Activated T-cell treated with anti-CD3 and anti-CD28 coated beads, Interleukin-2, amount 50 U/mL, for 4 hours (primary cell): ENCODE results near the gene CXCR5. TPM values are rescaled to one million over a fixed set of nuclear protein-coding genes. Genes with fewer than 3 reads are reported as not detected.
"Not testable (repeated sequence)": the region's sequence is repeated elsewhere in the genome, so short reads cannot be mapped to it uniquely, and the experiment has no call there.

Experiments used
- ATAC-seq, 2 donors: fragments of 200-7000 bp; cut with Tn5 transposase; one replicate each; pipeline ENCODE4 v1.10.0; 2021
- DNase-seq: peaks from one replicate; pipeline ENCODE4 v3.0.0-alpha.2; 2020
- H3K27me3 Mint-ChIP-seq: one replicate; pipeline ENCODE4 v1.8.0; 2021; ENCODE audit warnings: low read depth, mixed read lengths
- H3K36me3 Mint-ChIP-seq: one replicate; pipeline ENCODE4 v1.8.0; 2022; ENCODE audit warnings: mixed read lengths; ENCODE audit not compliant: insufficient read depth
- H3K4me1 Mint-ChIP-seq: one replicate; pipeline ENCODE4 v1.8.0; 2021; ENCODE audit warnings: low read depth, mixed read lengths
- H3K4me3 Mint-ChIP-seq: one replicate; pipeline ENCODE4 v1.8.0; 2021; ENCODE audit warnings: mild to moderate bottlenecking, moderate library complexity, mixed read lengths
- H3K9me3 Mint-ChIP-seq: one replicate; pipeline ENCODE4 v1.8.0; 2021; ENCODE audit warnings: mixed read lengths
- total RNA-seq, 3 donors: library from RNA; stranded (reverse); gene quantifications; one replicate each; pipeline ENCODE4 v1.2.1, GENCODE V29; 2021

Gene CXCR5
- total RNA-seq: 10 to 100 TPM; 17.6 to 30.8 (median 23.7) TPM

GRCh38 chr11:118883368-118884071, at the start of gene CXCR5:
TSS of gene CXCR5 (plus strand) at chr11:118883892. CDS start at chr11:118883942, 50 bp downstream.
- H3K27me3 Mint-ChIP-seq: no peaks in the 10 kb centered on the region
- peak; percentile 67 to 76 for ATAC-seq
- H3K36me3 Mint-ChIP-seq: no peaks in the 10 kb centered on the region
- peak; percentile 48 for DNase-seq
- peak within 1 kb of the TSS; percentile 81 for H3K4me3 Mint-ChIP-seq
- H3K9me3 Mint-ChIP-seq: no peaks in the 10 kb centered on the region
- H3K4me1 Mint-ChIP-seq: peaks cover 69% of the 10 kb centered on the region

- Mint-ChIP-seq H3K9me3 (no peaks in the 10 kb centered on the region), H3K27me3 (no peaks in the 10 kb centered on the region), H3K4me3 (peak overlapping the region; percentile 33), H3K4me1 (peaks cover 22% of the 10 kb centered on the region), H3K36me3 (no peaks in the 10 kb centered on the region)
- peak; percentile 48 to 53 for ATAC-seq
- no peak for DNase-seq
These were observed 49.2 kb upstream of the CXCR5 start for GRCh38 chr11:118834427-118835028.

GRCh38 chr11:118837868-118838267, 45.8 kb upstream of the CXCR5 start:
- ATAC-seq (no peak), DNase-seq (no peak)
- Mint-ChIP-seq H3K36me3 (no peaks in the 10 kb centered on the region), H3K27me3 (no peaks in the 10 kb centered on the region), H3K9me3 (no peaks in the 10 kb centered on the region), H3K4me1 (peaks cover 39% of the 10 kb centered on the region), H3K4me3 (no peak overlapping the region)

GRCh38 chr11:118838905-118839553, 44.7 kb upstream of the CXCR5 start:
- Mint-ChIP-seq H3K9me3 (no peaks in the 10 kb centered on the region), H3K4me3 (no peak overlapping the region), H3K4me1 (peaks cover 39% of the 10 kb centered on the region), H3K27me3 (no peaks in the 10 kb centered on the region), H3K36me3 (no peaks in the 10 kb centered on the region)
- ATAC-seq (no peak), DNase-seq (no peak)

GRCh38 chr11:118841469-118842242, 42.0 kb upstream of the CXCR5 start:
- ATAC-seq (peak; percentile 85 to 87), DNase-seq (peak; percentile 9)
- H3K36me3 Mint-ChIP-seq: no peaks in the 10 kb centered on the region
- H3K4me3 Mint-ChIP-seq: peak overlapping the region; percentile 74
- no peaks in the 10 kb centered on the region for H3K27me3 Mint-ChIP-seq
- no peaks in the 10 kb centered on the region for H3K9me3 Mint-ChIP-seq
- peaks cover 35% of the 10 kb centered on the region for H3K4me1 Mint-ChIP-seq

GRCh38 chr11:118842369-118842768, 41.3 kb upstream of the CXCR5 start:
- no peaks in the 10 kb centered on the region for H3K27me3 Mint-ChIP-seq
- no peaks in the 10 kb centered on the region for H3K36me3 Mint-ChIP-seq
- no peaks in the 10 kb centered on the region for H3K9me3 Mint-ChIP-seq
- H3K4me1 Mint-ChIP-seq: peaks cover 35% of the 10 kb centered on the region
- DNase-seq (no peak), ATAC-seq (no peak)
- no peak overlapping the region for H3K4me3 Mint-ChIP-seq

- ATAC-seq, H3K9me3 Mint-ChIP-seq, H3K36me3 Mint-ChIP-seq, H3K4me3 Mint-ChIP-seq, DNase-seq, H3K27me3 Mint-ChIP-seq: not testable (repeated sequence)
- peaks cover 31% of the 10 kb centered on the region for H3K4me1 Mint-ChIP-seq
These were observed 40.8 kb upstream of the CXCR5 start for GRCh38 chr11:118842843-118843242.

- no peak for DNase-seq
- H3K36me3 Mint-ChIP-seq: no peaks in the 10 kb centered on the region
- no peak for ATAC-seq
- no peaks in the 10 kb centered on the region for H3K27me3 Mint-ChIP-seq
- H3K4me3 Mint-ChIP-seq: no peak overlapping the region
- peaks cover 31% of the 10 kb centered on the region for H3K4me1 Mint-ChIP-seq
- H3K9me3 Mint-ChIP-seq: no peaks in the 10 kb centered on the region
These were observed 40.1 kb upstream of the CXCR5 start for GRCh38 chr11:118843565-118843964.

GRCh38 chr11:118845369-118845768, 38.3 kb upstream of the CXCR5 start:
- Mint-ChIP-seq H3K4me1 (peaks cover 27% of the 10 kb centered on the region), H3K27me3 (no peaks in the 10 kb centered on the region), H3K4me3 (no peak overlapping the region), H3K9me3 (no peaks in the 10 kb centered on the region), H3K36me3 (no peaks in the 10 kb centered on the region)
- DNase-seq (no peak), ATAC-seq (peak; percentile 47 to 53)

GRCh38 chr11:118846181-118846935, 37.3 kb upstream of the CXCR5 start:
- no peak overlapping the region for H3K4me3 Mint-ChIP-seq
- no peak for DNase-seq
- peaks cover 22% of the 10 kb centered on the region for H3K4me1 Mint-ChIP-seq

GRCh38 chr11:118849825-118850224, 33.9 kb upstream of the CXCR5 start:
- Mint-ChIP-seq H3K4me3 (no peak overlapping the region), H3K36me3 (no peaks in the 10 kb centered on the region), H3K4me1 (peaks cover 9% of the 10 kb centered on the region), H3K27me3 (no peaks in the 10 kb centered on the region), H3K9me3 (no peaks in the 10 kb centered on the region)
- DNase-seq: no peak
- no peak for ATAC-seq

More at GRCh38 chr11:118846181-118846935, 37.3 kb upstream of the CXCR5 start:
- Mint-ChIP-seq H3K36me3 (no peaks in the 10 kb centered on the region), H3K9me3 (no peaks in the 10 kb centered on the region), H3K27me3 (no peaks in the 10 kb centered on the region)
- no peak for ATAC-seq

- Mint-ChIP-seq H3K27me3 (no peaks in the 10 kb centered on the region), H3K9me3 (no peaks in the 10 kb centered on the region), H3K36me3 (no peaks in the 10 kb centered on the region), H3K4me3 (no peak overlapping the region), H3K4me1 (peaks cover 4% of the 10 kb centered on the region)
- DNase-seq (no peak), ATAC-seq (no peak)
These were observed 31.7 kb upstream of the CXCR5 start for GRCh38 chr11:118851970-118852369.

GRCh38 chr11:118853678-118854077, 30.0 kb upstream of the CXCR5 start:
- no peaks in the 10 kb centered on the region for H3K9me3 Mint-ChIP-seq
- no peak overlapping the region for H3K4me3 Mint-ChIP-seq
- H3K36me3 Mint-ChIP-seq: no peaks in the 10 kb centered on the region
- DNase-seq (no peak), ATAC-seq (no peak)
- peaks cover 6% of the 10 kb centered on the region for H3K4me1 Mint-ChIP-seq
- no peaks in the 10 kb centered on the region for H3K27me3 Mint-ChIP-seq

GRCh38 chr11:118856314-118856713, 27.4 kb upstream of the CXCR5 start:
- DNase-seq (no peak), ATAC-seq (no peak)
- H3K27me3 Mint-ChIP-seq: no peaks in the 10 kb centered on the region
- H3K4me1 Mint-ChIP-seq: peaks cover 13% of the 10 kb centered on the region
- no peaks in the 10 kb centered on the region for H3K36me3 Mint-ChIP-seq
- H3K4me3 Mint-ChIP-seq: no peak overlapping the region
- H3K9me3 Mint-ChIP-seq: no peaks in the 10 kb centered on the region
